Measurements from ENCODE around the gene IL6. TPM values are rescaled to one million over a fixed set of nuclear protein-coding genes. Genes with fewer than 3 reads are reported as not detected.

The IL6 gene
- polyA plus RNA-seq, 2 of the 4 experiments (the other 2 are of a cell fraction): 1.3 to 2.9 TPM

DNA sequence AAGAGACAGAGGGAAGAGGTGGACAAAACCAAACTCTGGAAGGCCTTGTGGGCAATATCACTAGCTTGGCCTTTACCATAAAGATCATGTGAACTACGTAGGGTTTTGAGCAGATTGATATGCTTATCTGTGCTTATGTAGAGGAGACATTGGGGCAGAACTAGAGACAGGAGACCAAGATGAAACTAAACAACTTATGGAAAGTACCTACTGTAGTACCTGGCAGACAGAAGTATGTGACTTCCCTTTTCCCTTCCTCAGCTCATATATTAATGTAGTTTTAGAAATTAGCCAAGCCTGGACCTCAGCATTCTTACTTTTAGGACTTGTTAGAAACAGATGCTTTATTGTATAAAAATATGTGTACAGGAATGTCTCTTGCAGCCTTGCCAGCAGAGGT is 14.0 kb upstream of the IL6 start:
- 88% methylated on average over 1 of the region's 1 CpG for WGBS (ENCODE audit: missing lambda C conversion rate)
- no peak for DNase-seq (ENCODE audit: low read depth in 1 of 2, low spot score in 1 of 2)
- H3K4me3 ChIP-seq: no peak overlapping the region
- ChIA-PET CTCF (no interaction called here), POLR2A (no interaction called here)
- H3K9me3 ChIP-seq: no peaks in the 10 kb centered on the region
- no peak overlapping the region for H3K27ac ChIP-seq
- FAIRE-seq: no peak
- no peak overlapping the region for H3K4me2 ChIP-seq
- H3K4me1 ChIP-seq: peaks cover 12% of the 10 kb centered on the region
- ATAC-seq: no peak
- TF ChIP-seq SREBF2 (IDR thresholded peaks at IDR 0.05) (no peak), BHLHE40 (IDR thresholded peaks at IDR 0.05; ENCODE audit: low read depth, low read length) (no peak), CHD2 (IDR thresholded peaks at IDR 0.05; ENCODE audit: low read length, partially characterized antibody) (no peak), CBX8 (IDR thresholded peaks at IDR 0.05) (no peak), EHMT2 (IDR thresholded peaks at IDR 0.05; ENCODE audit: low read depth) (no peak), CHD4 (IDR thresholded peaks at IDR 0.05; ENCODE audit: borderline replicate concordance) (no peak), HMGXB4 (CRISPR knock-in tag; IDR thresholded peaks at IDR 0.05; ENCODE audit: borderline replicate concordance) (no peak), MYC (IDR thresholded peaks at IDR 0.05; ENCODE audit: borderline replicate concordance, low read length) (no peak), HOXA7 (CRISPR knock-in tag; IDR thresholded peaks at IDR 0.05) (no peak), TP53 (CRISPR knock-in tag; IDR thresholded peaks at IDR 0.05) (no peak), CBX2 (IDR thresholded peaks at IDR 0.05; ENCODE audit: borderline replicate concordance, low read depth) (no peak), PBX3 (IDR thresholded peaks at IDR 0.05) (no peak), NFE2L2 (conservative IDR thresholded peaks at IDR 0.05; ENCODE audit: low read length) (no peak), ELK1 (IDR thresholded peaks at IDR 0.05; ENCODE audit: low read depth, low read length) (no peak), FOSB (CRISPR knock-in tag; IDR thresholded peaks at IDR 0.05) (no peak)
- TF ChIP-seq, protein P1, sequence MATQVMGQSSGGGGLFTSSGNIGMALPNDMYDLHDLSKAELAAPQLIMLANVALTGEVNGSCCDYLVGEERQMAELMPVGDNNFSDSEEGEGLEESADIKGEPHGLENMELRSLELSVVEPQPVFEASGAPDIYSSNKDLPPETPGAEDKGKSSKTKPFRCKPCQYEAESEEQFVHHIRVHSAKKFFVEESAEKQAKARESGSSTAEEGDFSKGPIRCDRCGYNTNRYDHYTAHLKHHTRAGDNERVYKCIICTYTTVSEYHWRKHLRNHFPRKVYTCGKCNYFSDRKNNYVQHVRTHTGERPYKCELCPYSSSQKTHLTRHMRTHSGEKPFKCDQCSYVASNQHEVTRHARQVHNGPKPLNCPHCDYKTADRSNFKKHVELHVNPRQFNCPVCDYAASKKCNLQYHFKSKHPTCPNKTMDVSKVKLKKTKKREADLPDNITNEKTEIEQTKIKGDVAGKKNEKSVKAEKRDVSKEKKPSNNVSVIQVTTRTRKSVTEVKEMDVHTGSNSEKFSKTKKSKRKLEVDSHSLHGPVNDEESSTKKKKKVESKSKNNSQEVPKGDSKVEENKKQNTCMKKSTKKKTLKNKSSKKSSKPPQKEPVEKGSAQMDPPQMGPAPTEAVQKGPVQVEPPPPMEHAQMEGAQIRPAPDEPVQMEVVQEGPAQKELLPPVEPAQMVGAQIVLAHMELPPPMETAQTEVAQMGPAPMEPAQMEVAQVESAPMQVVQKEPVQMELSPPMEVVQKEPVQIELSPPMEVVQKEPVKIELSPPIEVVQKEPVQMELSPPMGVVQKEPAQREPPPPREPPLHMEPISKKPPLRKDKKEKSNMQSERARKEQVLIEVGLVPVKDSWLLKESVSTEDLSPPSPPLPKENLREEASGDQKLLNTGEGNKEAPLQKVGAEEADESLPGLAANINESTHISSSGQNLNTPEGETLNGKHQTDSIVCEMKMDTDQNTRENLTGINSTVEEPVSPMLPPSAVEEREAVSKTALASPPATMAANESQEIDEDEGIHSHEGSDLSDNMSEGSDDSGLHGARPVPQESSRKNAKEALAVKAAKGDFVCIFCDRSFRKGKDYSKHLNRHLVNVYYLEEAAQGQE (IDR thresholded peaks at IDR 0.05): no peak
- TF ChIP-seq, protein P2, sequence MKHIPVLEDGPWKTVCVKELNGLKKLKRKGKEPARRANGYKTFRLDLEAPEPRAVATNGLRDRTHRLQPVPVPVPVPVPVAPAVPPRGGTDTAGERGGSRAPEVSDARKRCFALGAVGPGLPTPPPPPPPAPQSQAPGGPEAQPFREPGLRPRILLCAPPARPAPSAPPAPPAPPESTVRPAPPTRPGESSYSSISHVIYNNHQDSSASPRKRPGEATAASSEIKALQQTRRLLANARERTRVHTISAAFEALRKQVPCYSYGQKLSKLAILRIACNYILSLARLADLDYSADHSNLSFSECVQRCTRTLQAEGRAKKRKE (CRISPR knock-in tag; IDR thresholded peaks at IDR 0.05; ENCODE audit: low read depth): no peak
- TF ChIP-seq, protein P3, sequence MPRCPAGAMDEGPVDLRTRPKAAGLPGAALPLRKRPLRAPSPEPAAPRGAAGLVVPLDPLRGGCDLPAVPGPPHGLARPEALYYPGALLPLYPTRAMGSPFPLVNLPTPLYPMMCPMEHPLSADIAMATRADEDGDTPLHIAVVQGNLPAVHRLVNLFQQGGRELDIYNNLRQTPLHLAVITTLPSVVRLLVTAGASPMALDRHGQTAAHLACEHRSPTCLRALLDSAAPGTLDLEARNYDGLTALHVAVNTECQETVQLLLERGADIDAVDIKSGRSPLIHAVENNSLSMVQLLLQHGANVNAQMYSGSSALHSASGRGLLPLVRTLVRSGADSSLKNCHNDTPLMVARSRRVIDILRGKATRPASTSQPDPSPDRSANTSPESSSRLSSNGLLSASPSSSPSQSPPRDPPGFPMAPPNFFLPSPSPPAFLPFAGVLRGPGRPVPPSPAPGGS (IDR thresholded peaks at IDR 0.05): no peak

Data from A549 (cell line).